ENCODE measurements around the gene RENBP. TPM values are rescaled to one million over a fixed set of nuclear protein-coding genes. Genes with fewer than 3 reads are reported as not detected.
A peak's percentile ranks its signal among the peaks of the same experiment; 100 is the strongest.

The RENBP gene
- total RNA-seq, 4 donors from 2014 or later: 0.45 to 7.6 (median 3.1) TPM; not detected in 1

- TF ChIP-seq CTCF (IDR thresholded peaks at IDR 0.05): no peak
- TF ChIP-seq POLR2A (IDR thresholded peaks at IDR 0.05): no peak
- no peak for DNase-seq
- H3K9me3 ChIP-seq: no peaks in the 10 kb centered on the region
- no peaks in the 10 kb centered on the region for H3K27me3 ChIP-seq
- no peak overlapping the region for H3K4me3 ChIP-seq
- H3K27ac ChIP-seq: no peak overlapping the region
- peaks cover 0 to under 1% (median 0%) of the 10 kb centered on the region in 3 donors for H3K4me1 ChIP-seq
- H3K36me3 ChIP-seq: peaks cover 21 to 100% (median 55%) of the 10 kb centered on the region in 3 donors
- WGBS, 2 donors: no CpG with 5 or more reads among the region's 15 CpGs
- intact Hi-C loops (cut with DNase I): no loop called here
Observed at GRCh38 chrX:153959649-153960048, 15.2 kb upstream of the RENBP start.

GRCh38 chrX:153958605-153959004, 14.2 kb upstream of the RENBP start:
- Histone ChIP-seq H3K9me3 (no peaks in the 10 kb centered on the region), H3K27ac (no peak overlapping the region), H3K36me3 (peaks cover 23 to 100% (median 53%) of the 10 kb centered on the region in 3 donors), H3K4me3 (no peak overlapping the region), H3K4me1 (peaks cover 0 to 2% (median 0%) of the 10 kb centered on the region in 3 donors), H3K27me3 (no peaks in the 10 kb centered on the region)
- no peak for TF ChIP-seq POLR2A (IDR thresholded peaks at IDR 0.05)
- no peak for TF ChIP-seq CTCF (IDR thresholded peaks at IDR 0.05)
- DNase-seq: no peak
- intact Hi-C loops (cut with DNase I): no loop called here
- WGBS, 2 donors: no CpG with 5 or more reads among the region's 14 CpGs

- Histone ChIP-seq H3K4me3 (no peak overlapping the region), H3K4me1 (peaks cover 0 to 11% (median 0%) of the 10 kb centered on the region in 3 donors), H3K27ac (peak overlapping the region in 1 of 4 donors; percentile 28), H3K27me3 (no peaks in the 10 kb centered on the region), H3K36me3 (peaks cover 27 to 97% (median 51%) of the 10 kb centered on the region in 3 donors), H3K9me3 (no peaks in the 10 kb centered on the region)
- TF ChIP-seq POLR2A (IDR thresholded peaks at IDR 0.05) (no peak), CTCF (IDR thresholded peaks at IDR 0.05) (no peak)
- WGBS, 2 donors: 92% methylated on average over 14 of the region's 17 CpGs; no CpG with 5 or more reads in 1 of the 2 donors
- intact Hi-C loops (cut with DNase I): no loop called here
- DNase-seq: no peak
Observed at GRCh38 chrX:153957224-153957623, 12.8 kb upstream of the RENBP start.

GRCh38 chrX:153956044-153956907, 11.8 kb upstream of the RENBP start:
- H3K36me3 ChIP-seq: peaks cover 35 to 97% (median 50%) of the 10 kb centered on the region in 3 donors
- 67 to 90% methylated on average over 2 to 6 of the region's 35 CpGs for WGBS, 2 donors
- H3K4me3 ChIP-seq: no peak overlapping the region
- no peak overlapping the region for H3K27ac ChIP-seq
- H3K4me1 ChIP-seq: peaks cover 0 to 11% (median 0%) of the 10 kb centered on the region in 3 donors
- no peak for TF ChIP-seq POLR2A (IDR thresholded peaks at IDR 0.05)
- no peak for TF ChIP-seq CTCF (IDR thresholded peaks at IDR 0.05)
- intact Hi-C loops (cut with DNase I): no loop called here
- H3K9me3 ChIP-seq: no peaks in the 10 kb centered on the region
- no peak for DNase-seq
- H3K27me3 ChIP-seq: no peaks in the 10 kb centered on the region

- no peak overlapping the region for H3K4me3 ChIP-seq
- no peak for DNase-seq
- intact Hi-C loops (cut with DNase I): no loop called here
- peaks cover 40 to 97% (median 50%) of the 10 kb centered on the region in 3 donors for H3K36me3 ChIP-seq
- H3K9me3 ChIP-seq: no peaks in the 10 kb centered on the region
- TF ChIP-seq CTCF (IDR thresholded peaks at IDR 0.05) (no peak), POLR2A (IDR thresholded peaks at IDR 0.05) (no peak)
- no CpG with 5 or more reads among the region's 12 CpGs for WGBS, 2 donors
- H3K27me3 ChIP-seq: no peaks in the 10 kb centered on the region
- peaks cover 0 to 12% (median 0%) of the 10 kb centered on the region in 3 donors for H3K4me1 ChIP-seq
- no peak overlapping the region for H3K27ac ChIP-seq
Observed at GRCh38 chrX:153955228-153955732, 10.8 kb upstream of the RENBP start.
